COR-L47 (cell line): ENCODE data around the gene TSGA10.
"Not testable (repeated sequence)": the region's sequence is repeated elsewhere in the genome, so short reads cannot be mapped to it uniquely, and the experiment has no call there.

Experiments
- DNase-seq: peaks from one replicate; lab custom pipeline; 2025; lab: John Stamatoyannopoulos, UW

The TSGA10 gene

DNA sequence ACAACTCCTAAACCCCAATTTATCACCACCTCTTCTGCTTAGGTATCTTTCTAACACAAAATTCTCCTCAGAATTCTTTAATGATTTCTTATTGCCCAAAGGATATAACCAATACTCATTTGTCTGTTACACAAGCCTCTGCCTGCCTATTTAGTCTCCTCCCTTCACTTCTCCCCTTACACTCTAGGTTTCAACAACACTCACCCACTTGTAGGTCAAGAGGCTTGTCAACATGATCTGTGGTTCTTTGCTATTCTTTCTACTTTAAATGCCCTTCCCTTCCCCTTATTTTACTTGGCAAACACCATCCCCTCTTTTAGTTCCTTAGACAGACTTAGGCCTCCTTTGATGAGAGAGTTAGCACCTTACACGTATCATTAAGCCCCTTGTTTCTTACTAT, 82.2 kb downstream of the TSGA10 start:
- no peak for DNase-seq

DNA sequence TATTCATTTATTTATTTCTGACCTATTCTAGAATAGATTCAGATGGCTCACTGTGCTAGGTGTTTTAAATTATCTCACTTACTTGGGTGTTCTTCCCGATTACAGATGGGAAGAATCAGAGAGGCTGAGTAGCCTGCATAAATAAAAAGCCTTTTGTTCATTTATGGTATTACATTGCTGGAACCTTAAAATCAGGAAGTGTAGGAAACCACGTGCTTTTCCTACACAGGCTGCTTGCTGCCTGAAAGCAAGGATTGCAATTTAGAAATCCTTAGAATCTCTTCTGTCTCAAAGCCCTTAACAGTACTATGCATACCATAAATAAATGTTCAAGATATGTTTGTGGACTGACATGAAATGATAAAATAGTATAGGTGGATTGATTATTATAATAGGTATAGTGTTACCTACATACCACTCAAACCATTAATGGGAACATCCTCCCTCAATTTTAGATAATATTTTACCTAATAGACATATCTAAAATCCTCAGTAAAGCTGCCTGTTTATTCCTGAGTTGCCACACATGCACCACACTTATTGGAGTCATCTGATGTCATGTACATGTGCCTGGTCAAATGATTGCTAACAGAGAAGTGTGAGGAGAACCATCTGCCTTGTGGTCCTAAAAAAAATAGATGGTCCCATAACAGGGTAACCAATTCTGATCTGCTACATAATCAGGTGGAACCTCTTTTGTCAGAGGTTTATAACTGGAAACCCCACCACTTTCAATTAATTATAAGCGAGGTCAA, 86.7 kb downstream of the TSGA10 start:
- no peak for DNase-seq

DNA sequence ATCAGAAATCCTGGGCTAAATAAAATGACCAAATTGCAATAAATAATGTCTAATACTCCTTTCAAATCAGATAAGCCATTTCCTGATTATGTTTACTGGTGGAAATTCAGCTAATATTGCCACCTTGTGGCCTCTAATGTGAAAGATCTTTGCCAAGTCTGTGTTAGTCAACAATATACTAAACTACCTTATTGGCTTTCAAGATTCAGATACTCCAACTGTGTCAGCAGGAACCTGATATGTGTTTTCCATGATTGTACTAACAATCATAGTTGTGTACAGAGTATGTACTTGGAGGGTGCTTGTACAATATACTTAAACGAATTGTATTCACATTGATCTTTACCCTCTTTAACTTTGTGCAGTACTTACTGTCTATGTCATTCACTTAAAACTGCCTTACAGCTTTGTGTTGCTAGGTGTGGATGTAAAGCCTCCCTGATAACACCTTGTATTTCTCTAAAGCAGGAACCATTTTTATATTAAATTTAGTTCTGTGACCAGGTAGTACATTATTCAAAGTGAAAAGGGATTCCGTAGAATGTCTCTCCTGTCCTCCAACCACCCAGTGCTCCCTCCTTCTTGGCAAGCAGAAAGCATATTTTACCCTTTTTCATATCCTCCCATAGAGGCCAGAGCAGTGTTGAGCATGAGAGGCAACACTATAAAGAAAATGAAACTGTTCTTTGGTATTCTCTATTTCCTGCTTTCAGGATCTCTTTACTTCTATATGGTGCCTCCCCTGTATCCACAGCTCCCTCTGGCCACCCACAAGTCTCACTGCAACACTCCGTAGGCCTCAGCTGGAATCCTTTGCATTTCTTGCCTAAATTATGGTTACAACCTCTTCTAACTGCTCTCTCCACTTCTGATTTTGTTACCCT, 88.4 kb downstream of the TSGA10 start:
- DNase-seq, result peak; percentile 71

GRCh38 chr2:99049187-99049586, 105.6 kb downstream of the TSGA10 start:
- DNase-seq, result not testable (repeated sequence)

GRCh38 chr2:99040736-99041300, 113.9 kb downstream of the TSGA10 start:
- not testable (repeated sequence) for DNase-seq

GRCh38 chr2:99035920-99036319, 118.8 kb downstream of the TSGA10 start:
- DNase-seq, result peak; percentile 7

GRCh38 chr2:99032786-99033185, 122.0 kb downstream of the TSGA10 start:
- no peak for DNase-seq

GRCh38 chr2:99032001-99032400, 122.7 kb downstream of the TSGA10 start:
- no peak for DNase-seq

DNA sequence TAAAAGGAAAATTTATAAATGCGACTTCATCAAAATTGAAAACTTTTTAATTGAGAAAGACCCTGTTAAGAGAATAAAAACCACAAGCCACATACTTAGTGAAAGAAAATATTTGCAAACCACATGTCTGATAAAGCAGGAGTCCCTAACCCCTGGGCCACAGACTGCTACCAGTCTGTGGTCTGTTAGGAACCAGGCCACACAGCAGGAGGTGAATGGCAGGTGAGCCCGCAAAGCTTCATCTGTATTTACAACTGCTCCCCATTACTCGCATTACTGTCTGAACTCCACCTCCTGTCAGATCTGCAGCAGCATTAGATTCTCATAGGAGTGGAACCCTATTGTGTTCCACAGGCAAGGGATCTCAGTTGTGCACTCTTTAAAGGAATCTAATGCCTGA, 123.3 kb downstream of the TSGA10 start:
- DNase-seq, result no peak

DNA sequence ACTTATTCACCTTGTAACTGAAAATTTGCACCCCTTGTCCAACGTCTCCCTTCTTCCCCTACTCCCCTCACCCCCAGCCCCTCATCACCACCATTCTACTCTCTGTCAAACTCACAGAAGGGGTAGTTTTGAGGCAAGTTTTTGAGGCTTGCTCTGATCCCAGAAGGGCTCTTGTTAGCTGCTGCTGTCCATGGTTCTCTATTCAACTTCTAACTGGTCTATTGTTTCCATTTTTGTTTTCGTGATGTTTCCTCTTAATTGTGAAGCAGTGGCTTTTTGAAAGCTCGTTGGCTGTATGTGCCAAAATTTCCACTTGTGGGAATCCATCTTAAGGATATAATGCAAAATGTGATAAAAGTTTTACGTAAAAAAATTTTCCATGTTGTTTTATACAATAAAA, 126.2 kb downstream of the TSGA10 start:
- no peak for DNase-seq

DNA sequence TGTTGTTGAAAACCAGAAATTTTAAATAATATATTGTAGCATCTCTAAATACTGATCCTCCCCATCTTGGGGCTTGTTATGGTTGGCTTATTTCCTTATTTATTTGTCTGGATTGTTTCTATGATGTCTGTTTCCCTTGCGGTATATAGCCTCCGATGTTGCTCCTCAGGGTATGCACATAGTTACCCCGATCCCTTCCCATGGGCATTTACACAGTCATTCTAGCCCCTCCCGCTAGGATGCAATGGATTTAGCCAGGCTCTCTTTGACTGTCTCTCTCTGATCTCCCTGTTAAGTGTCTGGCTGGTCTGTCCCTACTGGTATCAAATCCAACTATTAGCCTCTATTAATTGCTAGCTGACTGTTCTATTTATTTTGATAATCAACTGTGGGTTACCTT, 126.9 kb downstream of the TSGA10 start:
- DNase-seq, result no peak

GRCh38 chr2:99000708-99001107, 154.0 kb downstream of the TSGA10 start:
- DNase-seq, result no peak

- not testable (repeated sequence) for DNase-seq
These were observed 166.0 kb downstream of the TSGA10 start for GRCh38 chr2:98988695-98989094.

- DNase-seq, result no peak
These were observed 168.7 kb downstream of the TSGA10 start for GRCh38 chr2:98985905-98986666.

DNA sequence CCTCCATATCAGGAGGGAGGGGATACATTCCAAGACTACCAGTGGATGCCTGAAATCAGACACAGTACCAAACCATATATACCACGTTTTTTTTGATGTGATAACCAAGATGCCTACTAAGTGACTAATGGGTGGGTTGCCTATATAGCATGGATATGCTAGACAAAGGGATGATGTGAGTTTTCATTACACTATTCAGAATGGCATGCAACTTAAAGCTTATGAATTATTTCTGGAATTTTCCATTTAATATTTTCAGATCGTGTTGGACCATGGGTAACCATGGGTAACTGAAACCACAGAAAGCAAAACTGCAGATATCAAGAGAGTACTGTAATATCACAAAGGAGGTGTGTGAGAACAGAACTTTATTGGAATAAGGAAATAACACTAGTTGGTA, 179.1 kb downstream of the TSGA10 start:
- no peak for DNase-seq

GRCh38 chr2:98972582-98973167, 182.1 kb downstream of the TSGA10 start:
- DNase-seq, result no peak

- DNase-seq, result no peak
These were observed 194.8 kb downstream of the TSGA10 start for GRCh38 chr2:98959810-98960507.

- no peak for DNase-seq
These were observed 201.8 kb downstream of the TSGA10 start for GRCh38 chr2:98952966-98953365.

DNA sequence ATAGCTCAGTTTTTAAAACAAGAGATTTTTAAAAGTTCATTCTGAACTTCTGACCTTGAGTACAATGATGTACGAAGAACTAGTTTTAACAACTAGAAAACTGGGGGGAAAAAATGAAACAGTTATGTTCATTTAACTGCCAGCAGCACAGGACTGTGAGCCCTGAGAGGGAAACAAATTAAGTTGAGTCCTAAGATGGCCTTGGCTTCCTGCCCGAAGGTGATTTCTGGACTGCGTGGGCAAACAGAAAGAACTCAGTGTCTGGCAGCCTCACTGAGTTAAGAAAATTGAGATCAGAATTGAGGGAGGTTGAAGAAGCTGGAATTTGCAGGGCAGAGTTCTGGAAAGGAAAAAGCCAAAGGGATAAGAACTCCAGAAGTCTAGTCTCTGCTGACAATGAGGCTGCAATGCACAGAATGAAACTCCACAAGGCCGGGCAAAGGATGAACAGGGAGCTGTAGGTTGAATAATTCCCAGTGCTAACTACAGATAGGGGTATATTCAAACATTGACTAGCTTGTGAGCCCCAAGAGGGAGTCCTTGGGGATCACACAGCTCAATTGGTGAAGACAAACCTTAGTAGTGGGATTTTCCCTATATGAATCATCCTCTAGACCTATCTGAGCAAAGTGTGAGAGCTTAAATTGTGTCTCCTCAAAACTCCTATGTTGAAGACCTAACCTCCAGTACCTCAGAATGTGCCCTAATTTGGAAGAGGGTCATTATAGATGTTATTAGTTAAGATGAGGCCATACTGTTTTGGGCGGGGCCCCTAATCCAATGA, 205.6 kb downstream of the TSGA10 start:
- peak; percentile 12 for DNase-seq

DNA sequence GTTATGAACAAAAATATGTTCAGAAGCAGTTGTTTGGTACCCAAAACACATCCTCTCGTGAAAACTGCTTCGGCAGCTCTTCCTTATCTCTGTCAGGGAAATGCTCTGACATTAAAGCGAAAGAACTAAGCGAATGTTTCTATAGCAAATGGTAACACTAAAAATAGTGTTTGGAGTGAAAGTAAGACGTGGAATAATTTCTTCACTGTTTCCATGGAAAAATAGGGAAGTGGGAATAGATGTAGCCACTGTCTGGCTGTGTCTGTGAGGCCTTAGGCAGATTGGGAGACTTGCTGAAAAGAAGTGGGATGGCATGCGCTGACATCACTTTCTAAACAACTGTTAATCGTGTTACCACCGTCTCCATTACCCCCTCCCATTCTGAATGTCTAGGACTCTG, 207.2 kb downstream of the TSGA10 start:
- DNase-seq, result no peak
